Activated CD8-positive, alpha-beta memory T cell treated with anti-CD3 and anti-CD28 coated beads for 1 hour (primary cell): ENCODE data around the gene ADRB2.

Experiments
- DNase-seq, 2 donors: peaks; one replicate each; pipeline ENCODE4 v3.0.0-alpha.2; 2020; ENCODE audit warnings: low read depth in 1 of 2; ENCODE audit errors: extremely low read depth in 1 of 2

ADRB2 gene

DNA sequence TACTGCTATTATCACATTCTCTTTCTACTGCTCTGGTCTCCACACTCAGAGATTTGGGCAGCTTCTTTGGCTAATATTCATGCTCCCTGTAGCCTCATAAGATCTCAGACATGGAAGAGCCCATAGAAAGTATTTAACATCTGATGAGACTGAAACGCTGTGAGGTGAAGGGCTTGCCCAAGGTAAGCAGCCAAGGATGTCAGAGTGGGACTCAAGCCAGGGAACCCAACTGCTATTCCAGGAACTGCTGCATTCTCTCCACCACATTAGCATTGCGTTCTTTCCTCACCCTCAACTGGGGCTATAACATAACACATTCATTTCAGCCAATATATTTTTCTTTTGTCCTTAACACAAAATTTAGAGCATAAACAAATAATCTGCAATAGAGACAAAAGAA lies 3.8 kb downstream of the ADRB2 start:
- no peak for DNase-seq

DNA sequence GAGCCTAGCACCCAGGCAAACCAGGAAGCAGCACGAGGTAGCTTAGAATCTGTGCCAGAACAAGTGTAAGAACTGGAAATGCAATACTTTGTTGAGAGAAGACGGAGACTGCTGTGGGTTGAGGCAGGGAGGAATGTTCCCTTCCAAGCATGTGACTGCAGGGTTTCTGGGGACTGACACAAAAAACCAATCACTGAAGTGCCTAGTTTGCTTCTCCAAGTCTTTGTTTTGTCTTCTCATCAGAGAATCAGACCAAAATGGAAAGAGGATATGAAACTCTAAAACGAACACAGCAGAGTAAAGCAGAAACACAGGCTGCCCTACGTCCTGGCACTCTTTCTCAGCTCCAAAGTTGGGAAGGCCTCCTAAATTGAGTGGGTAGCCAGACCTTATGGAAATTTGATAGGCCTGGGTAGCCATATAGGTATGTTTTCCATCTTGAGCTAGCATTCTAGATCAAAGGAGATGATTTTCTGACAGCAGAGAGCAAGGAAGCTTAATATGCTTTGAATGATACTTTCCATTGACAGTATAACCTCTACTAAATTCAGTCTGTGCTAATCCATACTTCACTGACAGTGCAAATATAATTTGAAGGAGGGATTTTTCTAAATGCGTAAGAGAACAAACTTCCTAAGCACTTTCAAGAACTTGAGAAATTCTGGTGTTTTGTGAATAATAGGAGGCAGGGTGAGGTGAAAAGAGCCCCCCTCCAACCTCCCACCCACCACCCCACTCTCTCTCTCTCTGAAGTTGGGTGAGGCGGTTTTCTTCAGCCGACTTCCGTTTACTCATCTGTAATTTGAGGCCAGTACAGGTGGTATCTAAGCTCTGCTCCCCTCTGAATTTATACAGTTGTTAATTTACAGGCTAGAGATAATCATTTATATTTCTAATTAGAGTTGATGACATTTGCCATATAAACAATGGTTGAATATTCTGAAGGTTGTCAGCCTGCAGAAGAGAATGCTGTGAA lies 5.5 kb downstream of the ADRB2 start:
- no peak for DNase-seq

DNA sequence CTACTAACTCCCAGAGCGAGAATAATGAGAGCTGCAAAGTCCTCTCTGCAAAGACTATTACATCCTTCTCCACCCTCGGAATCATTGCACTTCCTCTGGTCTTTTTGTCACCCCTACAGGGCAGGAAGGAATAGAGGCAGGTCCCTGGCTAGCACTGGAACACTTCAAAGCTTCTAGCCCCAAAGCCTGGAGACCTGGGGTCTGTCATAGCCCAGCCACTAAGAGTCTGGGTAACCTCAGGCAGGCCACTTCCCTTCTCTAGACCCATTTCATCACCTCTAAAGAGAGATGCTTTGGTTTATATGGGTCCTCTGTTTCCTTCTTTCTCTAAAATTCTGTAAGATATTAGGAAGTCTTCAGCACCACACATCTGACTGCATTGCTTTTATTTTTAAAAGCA lies 6.7 kb downstream of the ADRB2 start:
- DNase-seq: no peak

DNA sequence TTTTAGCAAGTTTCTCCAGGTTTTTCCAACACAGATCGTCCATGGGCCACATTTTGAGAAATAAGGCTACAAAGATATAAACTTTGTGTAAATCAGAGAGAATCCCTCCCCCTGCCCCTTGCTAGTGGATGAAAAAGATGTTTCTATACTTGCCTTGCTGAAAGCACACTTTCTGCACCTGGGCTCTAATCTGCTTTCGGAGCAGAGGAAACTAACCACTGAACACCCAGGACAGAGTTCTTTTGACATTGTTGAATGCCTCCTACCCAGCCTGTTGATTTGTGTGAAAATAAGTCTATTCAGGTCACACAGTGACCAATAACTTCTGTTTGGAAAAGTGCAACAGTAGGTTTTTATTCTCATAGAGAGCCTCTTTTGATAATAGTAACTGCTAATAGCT lies 7.5 kb downstream of the ADRB2 start:
- DNase-seq: no peak

DNA sequence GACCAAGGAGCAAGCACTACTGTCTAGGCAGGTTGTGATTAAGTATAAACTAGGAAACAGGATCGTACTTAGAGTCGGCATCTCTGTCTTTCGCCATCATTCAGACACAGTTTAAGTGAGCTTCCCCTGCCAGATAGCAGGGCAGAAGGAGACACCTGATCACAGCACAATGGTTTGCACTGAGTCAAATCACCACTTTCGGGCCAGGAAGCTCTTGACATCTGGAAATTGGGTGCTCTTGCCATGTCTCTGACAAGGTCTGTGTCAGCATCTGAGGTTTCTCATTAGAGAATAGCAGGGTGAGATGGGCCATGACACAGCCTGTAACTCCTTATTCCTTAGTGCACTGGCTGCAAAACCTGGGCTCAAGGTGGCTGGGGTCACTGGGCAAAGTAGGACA lies 8.3 kb downstream of the ADRB2 start:
- DNase-seq: no peak

DNA sequence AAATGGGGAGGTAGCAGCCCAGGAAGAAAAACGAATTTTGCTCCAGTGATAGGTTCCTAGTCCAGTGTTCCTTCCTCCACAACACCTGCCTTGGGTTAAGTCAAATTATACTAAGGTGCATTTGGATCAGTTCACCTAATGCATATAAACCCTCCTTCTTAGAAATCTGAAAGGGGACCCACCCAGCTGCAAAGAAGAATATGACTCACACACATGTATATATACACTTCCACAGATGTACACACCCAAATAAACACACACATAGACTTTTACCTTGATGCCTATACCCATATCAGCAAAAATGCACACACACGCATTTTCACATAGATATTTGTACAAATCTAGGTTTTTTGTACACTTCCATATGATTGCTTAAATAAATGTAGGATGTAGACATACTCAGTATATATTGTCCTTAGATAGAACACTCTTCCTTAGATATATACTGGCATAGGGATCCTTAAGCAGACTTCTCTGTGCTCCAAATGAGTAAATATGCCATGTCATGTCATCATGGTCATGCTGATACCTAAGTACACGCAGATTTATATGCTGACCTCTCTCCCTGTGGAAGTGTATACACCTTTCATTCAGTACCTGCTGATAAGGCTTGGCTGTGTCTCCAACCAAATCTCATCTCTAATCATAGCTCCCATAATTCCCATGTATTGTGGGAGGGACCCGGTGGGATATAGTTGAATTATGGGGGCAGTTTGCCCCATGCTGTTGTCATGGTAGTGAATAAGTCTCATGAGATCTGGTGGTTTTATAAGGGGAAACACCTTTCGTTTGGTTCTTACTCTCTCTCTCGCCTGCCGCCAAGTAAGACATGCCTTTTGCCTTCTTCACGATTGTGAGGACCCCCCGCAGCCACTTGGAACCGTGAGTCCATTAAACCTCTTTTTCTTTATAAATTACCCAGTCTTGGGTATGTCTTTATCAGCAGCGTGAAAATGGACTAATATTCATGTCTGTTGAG lies 10.2 kb downstream of the ADRB2 start:
- DNase-seq: no peak

DNA sequence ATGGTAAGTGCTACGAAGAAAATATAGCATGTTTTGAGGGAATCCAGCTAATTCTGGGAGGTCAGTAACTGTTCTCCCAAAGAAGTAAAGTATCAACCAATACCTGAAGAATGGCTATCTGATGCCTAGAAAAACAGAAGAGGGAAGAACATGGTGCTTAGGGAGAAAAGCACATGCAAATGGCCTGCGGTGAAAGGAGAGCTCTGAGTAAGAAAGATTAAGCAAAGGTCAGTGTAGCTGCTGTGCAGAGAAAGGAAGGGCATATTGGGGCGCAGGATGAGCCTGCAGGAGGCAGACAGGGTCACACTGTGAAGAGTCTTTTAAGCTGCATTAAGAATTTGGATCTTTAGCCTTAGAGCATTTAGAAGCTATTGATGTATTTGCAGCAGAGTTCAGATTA lies 11.0 kb downstream of the ADRB2 start:
- no peak for DNase-seq

DNA sequence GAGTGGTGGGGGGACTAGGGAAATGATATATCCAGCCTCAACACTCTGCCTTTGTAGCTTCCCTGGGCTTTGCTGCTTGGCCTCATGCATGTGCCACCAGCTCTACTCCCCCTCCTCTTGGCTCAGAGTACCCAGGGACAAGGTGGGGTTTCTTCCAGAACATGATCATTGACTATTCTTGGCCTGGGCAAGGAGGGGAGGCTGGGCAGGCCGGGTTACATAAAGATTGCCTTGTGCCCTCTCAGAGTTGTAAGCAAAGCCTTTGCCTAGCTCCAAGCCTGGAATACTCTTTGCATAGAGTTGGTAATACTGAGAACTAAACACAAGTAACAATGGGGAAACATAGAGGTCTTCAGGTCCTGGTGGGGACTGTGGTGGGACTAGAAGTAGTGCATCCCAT lies 11.9 kb downstream of the ADRB2 start:
- no peak for DNase-seq

DNA sequence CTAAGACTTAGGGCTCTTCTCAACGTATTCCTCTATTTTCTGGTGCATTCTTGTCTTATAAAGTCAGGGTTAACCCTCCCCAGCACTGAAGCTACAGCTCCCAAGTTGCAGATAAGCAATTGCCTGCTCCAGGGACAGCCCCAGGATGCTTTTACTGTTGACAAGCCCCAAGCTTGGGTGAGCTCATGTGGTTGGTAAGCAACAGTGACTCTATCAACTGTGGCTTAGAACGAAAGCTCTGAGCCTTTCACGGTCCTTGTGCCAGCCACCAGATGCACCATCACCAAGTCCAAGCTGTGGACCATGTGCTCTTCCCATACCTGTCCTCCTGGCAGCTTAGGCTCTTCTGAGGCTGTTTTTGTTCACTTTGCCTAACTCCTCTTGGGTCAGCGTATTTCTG lies 13.5 kb downstream of the ADRB2 start:
- no peak for DNase-seq

DNA sequence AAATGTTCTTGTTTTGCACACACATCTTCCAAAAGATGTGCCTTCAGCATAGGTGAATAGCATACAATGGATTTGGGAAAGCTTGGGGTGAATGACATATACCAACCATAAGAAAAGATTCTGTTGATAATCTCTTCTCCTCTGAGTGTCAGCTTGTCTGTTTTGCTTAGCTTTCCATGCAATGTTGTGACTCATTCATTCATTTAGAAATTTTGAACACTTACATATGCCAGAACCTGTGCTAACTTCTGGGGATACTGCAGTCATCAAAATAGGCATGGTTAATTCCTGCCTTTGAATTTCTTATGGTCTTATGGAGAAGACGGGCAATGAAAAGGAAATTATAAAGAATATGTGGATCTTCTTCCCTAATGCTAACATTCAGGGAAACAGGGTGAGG lies 14.1 kb downstream of the ADRB2 start:
- no peak for DNase-seq

DNA sequence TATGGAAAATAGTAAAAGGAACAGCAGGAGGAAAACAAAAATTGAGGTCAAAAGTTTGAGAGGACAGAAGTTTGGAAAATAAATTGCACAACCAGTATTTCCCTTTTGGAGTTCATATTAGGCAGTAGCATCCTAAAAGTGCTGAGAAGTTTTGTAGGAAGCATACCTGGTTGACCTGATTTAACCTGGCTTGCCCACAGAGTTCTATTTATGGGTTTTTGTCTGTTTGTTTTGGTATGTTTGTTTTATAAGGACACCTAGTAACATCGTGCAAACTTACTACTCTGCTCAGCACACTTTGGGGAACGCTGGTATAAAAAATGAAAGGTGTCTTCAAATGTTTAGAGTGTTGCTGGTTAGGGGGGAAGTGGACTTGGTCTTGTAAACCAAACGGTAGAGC lies 15.1 kb downstream of the ADRB2 start:
- DNase-seq: no peak

DNA sequence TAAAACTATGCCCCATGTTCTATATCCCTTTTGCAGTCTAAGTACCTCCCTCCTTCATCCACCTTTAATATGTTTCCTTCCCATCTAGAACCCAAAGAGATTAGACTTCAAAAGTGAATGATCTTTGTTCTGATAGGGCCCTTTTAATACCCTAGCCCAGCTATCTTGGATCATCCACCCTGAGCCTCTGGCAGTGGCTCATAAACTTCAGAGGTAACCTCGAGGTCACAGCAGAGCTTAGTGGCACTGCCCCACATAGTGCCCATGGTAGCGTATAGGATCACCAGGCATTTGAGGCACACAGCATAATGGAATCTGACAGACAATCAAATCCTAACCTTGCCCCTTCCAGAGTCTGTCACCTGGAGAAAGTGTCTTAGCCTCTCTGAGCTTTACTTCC lies 15.8 kb downstream of the ADRB2 start:
- DNase-seq: no peak

DNA sequence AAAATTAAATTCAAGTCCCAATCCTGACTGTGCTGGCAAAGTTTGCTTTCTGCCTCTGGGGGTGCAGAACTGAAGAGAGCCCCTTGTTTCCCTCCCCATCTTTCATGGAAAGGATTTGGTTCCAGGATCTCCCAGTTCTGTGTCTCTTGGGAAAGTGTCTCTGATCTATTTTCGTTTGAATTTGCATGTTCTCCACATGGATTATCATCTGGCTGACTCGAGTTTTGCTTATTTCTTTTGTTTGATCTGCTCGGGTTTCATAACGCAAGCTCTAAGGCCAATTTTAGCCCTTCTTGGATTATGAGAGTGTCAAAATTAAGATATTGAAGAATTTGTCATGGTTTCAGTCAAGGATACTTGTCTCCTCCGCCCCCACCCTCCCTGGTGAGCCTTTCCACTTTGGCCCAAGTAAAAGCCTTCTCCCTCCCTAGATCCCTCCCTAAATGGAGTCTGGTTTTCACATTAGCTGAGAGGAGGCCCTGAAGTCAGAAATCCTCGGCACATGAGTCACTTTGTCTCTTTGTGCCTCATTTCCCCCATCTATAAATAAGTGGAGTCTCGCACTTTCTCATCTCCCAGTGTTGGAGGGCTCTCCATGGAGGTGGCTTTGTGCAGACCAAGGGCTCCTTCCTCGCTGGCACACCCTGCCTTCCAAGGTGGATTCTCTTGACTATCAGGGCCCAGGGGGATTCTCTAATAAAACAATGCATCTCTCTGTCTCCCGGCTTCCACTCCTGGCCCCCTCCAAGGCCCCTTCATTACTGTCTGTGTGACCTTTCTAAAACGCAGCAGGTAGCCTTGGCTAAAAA lies 17.3 kb downstream of the ADRB2 start:
- no peak for DNase-seq

DNA sequence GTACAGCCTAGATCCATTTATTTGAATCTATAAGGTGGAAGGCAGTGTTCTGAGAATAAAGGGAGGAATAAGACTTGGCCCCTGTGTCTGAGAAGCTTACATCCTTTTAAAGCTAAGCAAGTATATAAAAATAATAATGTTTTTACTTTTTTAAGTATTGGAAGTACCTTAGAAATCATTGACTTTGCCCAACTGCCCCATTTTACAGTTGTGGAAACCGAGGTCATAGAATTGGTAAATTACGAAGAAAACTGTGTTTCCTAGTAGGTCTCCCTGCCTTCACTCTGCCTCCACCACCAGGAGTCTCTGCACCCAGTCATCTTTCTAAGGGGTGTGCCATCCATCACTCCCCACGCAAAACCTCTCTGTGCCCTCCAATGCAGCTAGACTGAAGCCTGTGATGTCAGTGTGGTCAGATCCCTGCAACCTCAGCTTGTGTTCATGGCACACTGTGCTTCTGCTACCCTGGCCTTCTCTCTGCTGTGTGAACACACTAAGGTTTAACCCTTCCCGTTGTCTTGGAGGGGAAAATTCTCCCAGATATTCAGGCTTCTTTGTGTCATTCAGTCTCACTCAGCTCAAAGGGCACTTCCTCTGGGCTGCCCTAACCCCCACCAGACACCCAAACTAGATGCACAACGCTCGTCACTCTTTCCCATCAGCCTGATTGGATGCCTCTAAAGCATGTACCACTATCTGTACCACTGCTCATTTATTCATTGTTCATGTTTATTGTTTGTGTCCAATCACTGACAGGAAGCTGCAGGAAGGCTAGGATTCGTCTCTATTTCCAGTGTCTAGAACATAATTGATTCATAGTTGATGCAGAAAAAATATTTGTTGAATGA lies 18.2 kb downstream of the ADRB2 start:
- DNase-seq: no peak

DNA sequence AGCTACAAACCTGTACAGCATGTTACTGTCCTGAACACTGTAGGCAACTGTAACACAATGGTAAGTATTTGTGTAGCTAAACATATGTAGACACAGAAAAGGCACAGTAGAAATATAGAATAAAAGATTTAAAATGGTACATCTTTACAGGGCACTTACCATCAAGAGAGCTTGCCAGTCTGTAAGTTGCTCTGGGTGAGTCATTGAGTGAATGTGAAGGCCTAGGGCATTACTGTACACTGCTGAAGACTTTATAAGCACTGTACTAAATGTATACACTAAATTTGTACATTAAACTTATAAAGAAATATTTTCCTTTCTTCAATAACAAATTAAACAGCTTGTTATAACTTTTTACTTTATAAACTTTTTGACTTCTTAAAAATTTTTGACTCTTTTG lies 20.5 kb downstream of the ADRB2 start:
- DNase-seq: no peak

DNA sequence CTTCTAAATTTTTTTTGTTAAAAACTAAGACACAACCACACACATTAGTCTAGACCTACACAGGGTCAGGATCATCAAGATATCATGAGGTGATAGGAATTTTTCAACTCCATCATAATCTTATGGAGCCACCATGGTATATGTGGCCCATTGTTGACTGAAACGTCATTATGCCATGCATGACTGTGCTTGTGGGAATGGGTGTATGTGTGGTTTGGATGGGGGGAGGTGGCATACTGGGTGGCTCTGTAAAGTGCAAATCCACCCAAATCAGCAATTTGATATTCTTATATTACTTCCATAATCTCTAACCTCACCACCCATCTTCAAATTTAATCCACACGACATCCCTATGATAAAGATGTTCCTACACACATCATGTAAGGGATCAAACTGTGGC lies 21.0 kb downstream of the ADRB2 start:
- no peak for DNase-seq

DNA sequence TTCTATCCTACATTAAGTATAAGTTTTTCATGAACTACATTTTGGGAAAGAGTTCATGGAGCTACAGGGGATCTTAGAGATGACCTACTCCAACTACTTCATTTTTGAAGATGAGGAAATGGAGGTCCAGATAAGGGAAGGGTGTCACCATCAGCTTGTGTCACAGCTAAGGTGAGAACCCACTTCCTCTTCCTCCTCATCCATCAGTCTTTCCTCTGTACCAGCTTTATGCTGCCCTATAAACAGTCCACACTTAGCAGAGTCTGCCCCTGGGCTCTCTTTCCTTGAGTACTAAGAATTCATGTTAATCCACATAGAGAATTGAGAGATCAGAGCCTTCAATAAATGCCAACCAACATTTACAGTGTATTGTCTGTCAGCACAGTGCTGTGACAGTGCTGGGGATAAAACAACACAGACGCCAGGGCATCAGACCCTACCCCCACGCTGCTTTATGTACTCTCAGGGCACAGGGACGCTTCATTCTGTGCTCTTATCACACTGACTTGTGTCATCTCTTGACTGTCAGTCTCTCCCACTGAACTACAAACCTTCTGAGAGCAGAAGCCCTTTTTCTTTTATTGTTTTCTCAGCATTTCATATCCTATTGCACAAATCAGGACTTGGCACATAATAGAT lies 22.1 kb downstream of the ADRB2 start:
- no peak for DNase-seq

DNA sequence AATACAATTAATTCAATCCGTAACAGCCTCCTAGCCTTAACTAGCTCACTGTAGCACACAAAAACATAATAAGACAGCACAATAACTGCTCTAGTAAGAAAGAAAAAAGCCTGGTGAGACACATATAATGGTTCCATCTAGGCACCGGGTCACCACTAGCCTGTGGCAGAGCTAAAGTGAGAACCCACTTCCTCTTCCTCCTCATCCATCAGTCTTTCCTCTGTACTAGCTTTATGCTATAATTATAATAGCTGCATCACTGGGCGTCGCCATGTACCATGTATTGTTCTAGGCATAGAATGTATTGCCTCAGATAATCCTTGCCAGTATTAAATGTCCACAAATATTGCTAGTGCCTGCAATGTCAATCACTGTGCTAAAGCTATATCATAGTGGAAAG lies 23.1 kb downstream of the ADRB2 start:
- DNase-seq: no peak

DNA sequence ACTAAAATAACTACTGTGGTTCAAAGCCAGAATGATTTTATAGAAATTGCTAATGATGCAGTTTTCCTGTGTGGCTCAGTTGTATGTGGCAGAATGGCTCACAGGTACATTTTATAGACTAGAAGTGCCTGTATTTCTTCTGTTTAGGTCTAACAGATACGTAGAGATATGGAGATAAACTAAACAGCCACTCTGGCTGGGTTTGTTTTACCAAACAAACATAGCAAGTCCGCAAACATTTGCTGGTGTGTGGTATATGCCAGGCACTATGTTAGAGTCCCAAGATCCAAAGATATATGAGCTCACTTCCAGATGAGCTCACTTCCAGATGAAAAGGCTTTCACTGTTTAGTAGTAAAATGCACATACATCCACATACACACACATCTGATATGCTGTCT lies 24.4 kb downstream of the ADRB2 start:
- DNase-seq: no peak

DNA sequence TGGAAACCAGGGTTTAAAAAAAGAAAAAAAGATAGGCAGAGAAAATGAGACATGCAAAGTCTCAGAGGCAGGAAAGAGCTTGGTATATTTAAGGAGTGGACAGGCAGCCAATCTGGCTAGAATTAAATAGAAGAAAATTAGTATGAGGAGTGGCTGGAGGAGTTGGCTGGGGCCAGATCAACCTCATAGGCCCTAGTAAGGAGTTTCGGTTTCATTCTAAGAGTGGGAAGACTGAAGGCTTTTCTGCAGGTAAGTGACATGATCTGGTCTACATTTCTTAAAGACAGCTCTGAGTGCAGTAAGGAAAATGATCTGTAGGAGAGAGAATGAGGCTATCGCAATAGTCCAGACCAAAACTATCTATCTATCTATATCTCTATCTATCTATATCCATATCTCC lies 27.5 kb downstream of the ADRB2 start:
- DNase-seq: no peak
